HG02938 (cell line): Measurements from ENCODE around the gene RNF34.
"Not testable (repeated sequence)": the region's sequence is repeated elsewhere in the genome, so short reads cannot be mapped to it uniquely, and the experiment has no call there.

Source experiments
- ATAC-seq: cut with Tn5 transposase; IDR thresholded peaks from one replicate; pipeline ENCODE4 v1.9.1; 2021; ENCODE audit warnings: mild to moderate bottlenecking, moderate library complexity; ENCODE audit not compliant: unreplicated experiment

Gene RNF34

GRCh38 chr12:121399391-121400331 lies at the start of gene RNF34:
RNF34 (plus strand) TSS chr12:121400118; CDS start chr12:121400213, 95 bp downstream.
- ATAC-seq = peak; percentile 83

- ATAC-seq = peak; percentile 98
Measured at GRCh38 chr12:121351820-121352681, 47.9 kb upstream of the RNF34 start, which contains the start of gene ANAPC5. ANAPC5 (minus strand) TSS chr12:121352411; CDS start chr12:121352340, 71 bp downstream.

GRCh38 chr12:121352682-121353018 lies 47.3 kb upstream of the RNF34 start:
- peak; percentile 9 for ATAC-seq

GRCh38 chr12:121355818-121356217 lies 44.1 kb upstream of the RNF34 start:
- no peak for ATAC-seq

- ATAC-seq = no peak
Measured at GRCh38 chr12:121356657-121357056, 43.3 kb upstream of the RNF34 start.

- ATAC-seq = no peak
Measured at GRCh38 chr12:121357331-121357730, 42.6 kb upstream of the RNF34 start.

- ATAC-seq = no peak
Measured at GRCh38 chr12:121358073-121358472, 41.8 kb upstream of the RNF34 start.

- no peak for ATAC-seq
Measured at GRCh38 chr12:121364683-121365121, 35.2 kb upstream of the RNF34 start.

GRCh38 chr12:121365416-121366062 lies 34.4 kb upstream of the RNF34 start:
- ATAC-seq = no peak

- ATAC-seq = no peak
Measured at GRCh38 chr12:121366063-121366459, 33.9 kb upstream of the RNF34 start.

GRCh38 chr12:121371404-121371803 lies 28.5 kb upstream of the RNF34 start:
- ATAC-seq = no peak

- no peak for ATAC-seq
Measured at GRCh38 chr12:121373755-121374154, 26.2 kb upstream of the RNF34 start.

- ATAC-seq = not testable (repeated sequence)
Measured at GRCh38 chr12:121374336-121374735, 25.6 kb upstream of the RNF34 start.

- ATAC-seq = not testable (repeated sequence)
Measured at GRCh38 chr12:121374945-121375584, 24.9 kb upstream of the RNF34 start.

GRCh38 chr12:121376754-121377697 lies 22.9 kb upstream of the RNF34 start:
- no peak for ATAC-seq

- ATAC-seq = no peak
Measured at GRCh38 chr12:121378736-121379135, 21.2 kb upstream of the RNF34 start.

- no peak for ATAC-seq
Measured at GRCh38 chr12:121379945-121380344, 20.0 kb upstream of the RNF34 start.

GRCh38 chr12:121383601-121384021 lies 16.3 kb upstream of the RNF34 start:
- no peak for ATAC-seq

GRCh38 chr12:121384891-121385290 lies 15.0 kb upstream of the RNF34 start:
- ATAC-seq = not testable (repeated sequence)
